ENCODE data around the gene PRRC2B. TPM values are rescaled to one million over a fixed set of nuclear protein-coding genes. Genes with fewer than 3 reads are reported as not detected.

Gene PRRC2B
- total and polyA plus RNA-seq, 2 of the 13 experiments (the other 11 are each of a cell fraction or from before 2014, with no cell fraction given): 20.8 to 37.4 TPM

- TF ChIP-seq, protein P1, sequence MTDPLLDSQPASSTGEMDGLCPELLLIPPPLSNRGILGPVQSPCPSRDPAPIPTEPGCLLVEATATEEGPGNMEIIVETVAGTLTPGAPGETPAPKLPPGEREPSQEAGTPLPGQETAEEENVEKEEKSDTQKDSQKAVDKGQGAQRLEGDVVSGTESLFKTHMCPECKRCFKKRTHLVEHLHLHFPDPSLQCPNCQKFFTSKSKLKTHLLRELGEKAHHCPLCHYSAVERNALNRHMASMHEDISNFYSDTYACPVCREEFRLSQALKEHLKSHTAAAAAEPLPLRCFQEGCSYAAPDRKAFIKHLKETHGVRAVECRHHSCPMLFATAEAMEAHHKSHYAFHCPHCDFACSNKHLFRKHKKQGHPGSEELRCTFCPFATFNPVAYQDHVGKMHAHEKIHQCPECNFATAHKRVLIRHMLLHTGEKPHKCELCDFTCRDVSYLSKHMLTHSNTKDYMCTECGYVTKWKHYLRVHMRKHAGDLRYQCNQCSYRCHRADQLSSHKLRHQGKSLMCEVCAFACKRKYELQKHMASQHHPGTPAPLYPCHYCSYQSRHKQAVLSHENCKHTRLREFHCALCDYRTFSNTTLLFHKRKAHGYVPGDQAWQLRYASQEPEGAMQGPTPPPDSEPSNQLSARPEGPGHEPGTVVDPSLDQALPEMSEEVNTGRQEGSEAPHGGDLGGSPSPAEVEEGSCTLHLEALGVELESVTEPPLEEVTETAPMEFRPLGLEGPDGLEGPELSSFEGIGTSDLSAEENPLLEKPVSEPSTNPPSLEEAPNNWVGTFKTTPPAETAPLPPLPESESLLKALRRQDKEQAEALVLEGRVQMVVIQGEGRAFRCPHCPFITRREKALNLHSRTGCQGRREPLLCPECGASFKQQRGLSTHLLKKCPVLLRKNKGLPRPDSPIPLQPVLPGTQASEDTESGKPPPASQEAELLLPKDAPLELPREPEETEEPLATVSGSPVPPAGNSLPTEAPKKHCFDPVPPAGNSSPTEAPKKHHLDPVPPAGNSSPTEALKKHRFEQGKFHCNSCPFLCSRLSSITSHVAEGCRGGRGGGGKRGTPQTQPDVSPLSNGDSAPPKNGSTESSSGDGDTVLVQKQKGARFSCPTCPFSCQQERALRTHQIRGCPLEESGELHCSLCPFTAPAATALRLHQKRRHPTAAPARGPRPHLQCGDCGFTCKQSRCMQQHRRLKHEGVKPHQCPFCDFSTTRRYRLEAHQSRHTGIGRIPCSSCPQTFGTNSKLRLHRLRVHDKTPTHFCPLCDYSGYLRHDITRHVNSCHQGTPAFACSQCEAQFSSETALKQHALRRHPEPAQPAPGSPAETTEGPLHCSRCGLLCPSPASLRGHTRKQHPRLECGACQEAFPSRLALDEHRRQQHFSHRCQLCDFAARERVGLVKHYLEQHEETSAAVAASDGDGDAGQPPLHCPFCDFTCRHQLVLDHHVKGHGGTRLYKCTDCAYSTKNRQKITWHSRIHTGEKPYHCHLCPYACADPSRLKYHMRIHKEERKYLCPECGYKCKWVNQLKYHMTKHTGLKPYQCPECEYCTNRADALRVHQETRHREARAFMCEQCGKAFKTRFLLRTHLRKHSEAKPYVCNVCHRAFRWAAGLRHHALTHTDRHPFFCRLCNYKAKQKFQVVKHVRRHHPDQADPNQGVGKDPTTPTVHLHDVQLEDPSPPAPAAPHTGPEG (CRISPR knock-in tag; IDR thresholded peaks at IDR 0.05): no peak
- peak; percentile 84 for TF ChIP-seq SMC3 (IDR thresholded peaks at IDR 0.05; ENCODE audit: low read length)
- TF ChIP-seq CREM (IDR thresholded peaks at IDR 0.05): no peak
- TF ChIP-seq CREM (CRISPR knock-in tag; IDR thresholded peaks at IDR 0.05): no peak
- TF ChIP-seq HMGXB3 (CRISPR knock-in tag; IDR thresholded peaks at IDR 0.05; ENCODE audit: borderline replicate concordance): no peak
- peak; percentile 92 for TF ChIP-seq STAG1 (CRISPR knock-in tag; IDR thresholded peaks at IDR 0.05)
- TF ChIP-seq BRCA1 (CRISPR knock-in tag; IDR thresholded peaks at IDR 0.05): no peak
- TF ChIP-seq MTA1 (CRISPR knock-in tag; IDR thresholded peaks at IDR 0.05; ENCODE audit: borderline replicate concordance): no peak
- TF ChIP-seq, protein P2, sequence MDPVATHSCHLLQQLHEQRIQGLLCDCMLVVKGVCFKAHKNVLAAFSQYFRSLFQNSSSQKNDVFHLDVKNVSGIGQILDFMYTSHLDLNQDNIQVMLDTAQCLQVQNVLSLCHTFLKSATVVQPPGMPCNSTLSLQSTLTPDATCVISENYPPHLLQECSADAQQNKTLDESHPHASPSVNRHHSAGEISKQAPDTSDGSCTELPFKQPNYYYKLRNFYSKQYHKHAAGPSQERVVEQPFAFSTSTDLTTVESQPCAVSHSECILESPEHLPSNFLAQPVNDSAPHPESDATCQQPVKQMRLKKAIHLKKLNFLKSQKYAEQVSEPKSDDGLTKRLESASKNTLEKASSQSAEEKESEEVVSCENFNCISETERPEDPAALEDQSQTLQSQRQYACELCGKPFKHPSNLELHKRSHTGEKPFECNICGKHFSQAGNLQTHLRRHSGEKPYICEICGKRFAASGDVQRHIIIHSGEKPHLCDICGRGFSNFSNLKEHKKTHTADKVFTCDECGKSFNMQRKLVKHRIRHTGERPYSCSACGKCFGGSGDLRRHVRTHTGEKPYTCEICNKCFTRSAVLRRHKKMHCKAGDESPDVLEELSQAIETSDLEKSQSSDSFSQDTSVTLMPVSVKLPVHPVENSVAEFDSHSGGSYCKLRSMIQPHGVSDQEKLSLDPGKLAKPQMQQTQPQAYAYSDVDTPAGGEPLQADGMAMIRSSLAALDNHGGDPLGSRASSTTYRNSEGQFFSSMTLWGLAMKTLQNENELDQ (CRISPR knock-in tag; IDR thresholded peaks at IDR 0.05; ENCODE audit: borderline replicate concordance): no peak
- TF ChIP-seq ZNF121 (CRISPR knock-in tag; IDR thresholded peaks at IDR 0.05): 0 out of 2 replicates have a peak, but pooled peaks have one; percentile 15
- TF ChIP-seq GATAD2A (CRISPR knock-in tag; IDR thresholded peaks at IDR 0.05): 0 out of 2 replicates have a peak, but pooled peaks have one; percentile 26
- peak; percentile 71 for TF ChIP-seq TEAD3 (CRISPR knock-in tag; optimal IDR thresholded peaks at IDR 0.05; ENCODE audit: borderline replicate concordance)
- TF ChIP-seq, protein P3, sequence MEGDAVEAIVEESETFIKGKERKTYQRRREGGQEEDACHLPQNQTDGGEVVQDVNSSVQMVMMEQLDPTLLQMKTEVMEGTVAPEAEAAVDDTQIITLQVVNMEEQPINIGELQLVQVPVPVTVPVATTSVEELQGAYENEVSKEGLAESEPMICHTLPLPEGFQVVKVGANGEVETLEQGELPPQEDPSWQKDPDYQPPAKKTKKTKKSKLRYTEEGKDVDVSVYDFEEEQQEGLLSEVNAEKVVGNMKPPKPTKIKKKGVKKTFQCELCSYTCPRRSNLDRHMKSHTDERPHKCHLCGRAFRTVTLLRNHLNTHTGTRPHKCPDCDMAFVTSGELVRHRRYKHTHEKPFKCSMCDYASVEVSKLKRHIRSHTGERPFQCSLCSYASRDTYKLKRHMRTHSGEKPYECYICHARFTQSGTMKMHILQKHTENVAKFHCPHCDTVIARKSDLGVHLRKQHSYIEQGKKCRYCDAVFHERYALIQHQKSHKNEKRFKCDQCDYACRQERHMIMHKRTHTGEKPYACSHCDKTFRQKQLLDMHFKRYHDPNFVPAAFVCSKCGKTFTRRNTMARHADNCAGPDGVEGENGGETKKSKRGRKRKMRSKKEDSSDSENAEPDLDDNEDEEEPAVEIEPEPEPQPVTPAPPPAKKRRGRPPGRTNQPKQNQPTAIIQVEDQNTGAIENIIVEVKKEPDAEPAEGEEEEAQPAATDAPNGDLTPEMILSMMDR (CRISPR knock-in tag; IDR thresholded peaks at IDR 0.05): peak; percentile 87
- TF ChIP-seq ZNF510 (CRISPR knock-in tag; IDR thresholded peaks at IDR 0.05; ENCODE audit: low read depth): no peak
- TF ChIP-seq ZNF138 (CRISPR knock-in tag; IDR thresholded peaks at IDR 0.05; ENCODE audit: low read depth): no peak
These were observed 27.0 kb upstream of the PRRC2B start (continued) for GRCh38 chr9:131366761-131367401.
